A549 (cell line): ENCODE data around the gene ZNF576.

ENCODE experiments used
- BHLHE40 ChIP-seq: IDR thresholded peaks from 2 replicates; pipeline ENCODE4 v1.6.1; 2012; ENCODE audit warnings: low read depth, low read length, inconsistent platforms
- CBX8 ChIP-seq: fragments of 200-600 bp; sonication (generic); IDR thresholded peaks from 2 replicates; pipeline ENCODE4 v1.6.1; 2016
- EP300 ChIP-seq, 2 experiments: fragments of >200 bp; sonication (Bioruptor Twin); formaldehyde crosslinking; IDR thresholded peaks; 2 replicates in 1 of 2; 3 replicates in 1 of 2; pipeline ENCODE4 v1.6.1; 2016 to 2017
- ESRRA ChIP-seq: fragments of 150-350 bp; IDR thresholded peaks from 2 replicates; pipeline ENCODE4 v1.6.1; 2014; ENCODE audit warnings: mild to moderate bottlenecking, low read length, borderline replicate concordance
- FOSL2 ChIP-seq, 2 experiments: fragments of 450-650 bp in 1 of 2; fragments of >200 bp in 1 of 2; sonication (Bioruptor Twin) in 1 of 2; formaldehyde crosslinking; IDR thresholded peaks; 2 replicates each; pipeline versions ENCODE4 v1.5.0 to v1.6.1; 2016 to 2020; ENCODE audit warnings: mild to moderate bottlenecking in 1 of 2, moderate library complexity in 1 of 2
- HOXB5 ChIP-seq: fragments of 250-450 bp; sonication (Bioruptor Pico); IDR thresholded peaks from 2 replicates; pipeline ENCODE4 v1.5.0; 2020; ENCODE audit warnings: mild to moderate bottlenecking, moderate library complexity
- MAFK ChIP-seq: fragments of 450-650 bp; IDR thresholded peaks from 2 replicates; pipeline ENCODE4 v1.6.1; 2014; ENCODE audit not compliant: partially characterized antibody
- MAZ ChIP-seq: fragments of 150-350 bp; IDR thresholded peaks from 2 replicates; pipeline ENCODE4 v1.6.1; 2014; ENCODE audit warnings: antibody characterized with exemption, low read depth, low read length, borderline replicate concordance
- POLR2A ChIP-seq: IDR thresholded peaks from 2 replicates; pipeline ENCODE4 v1.6.1; 2012; ENCODE audit warnings: mild to moderate bottlenecking, low read length
- RAD21 ChIP-seq, 2 experiments: fragments of >200 bp in 1 of 2; sonication (Bioruptor Twin) in 1 of 2; formaldehyde crosslinking in 1 of 2; IDR thresholded peaks in 1 of 2; conservative IDR thresholded peaks in 1 of 2; 2 replicates in 1 of 2; 3 replicates in 1 of 2; pipeline ENCODE4 v1.6.1; 2012 to 2018; ENCODE audit warnings: inconsistent platforms in 1 of 2
- REST ChIP-seq: fragments of 200-600 bp; sonication (generic); IDR thresholded peaks from 2 replicates; pipeline ENCODE4 v1.6.1; 2016; ENCODE audit warnings: antibody characterized with exemption, mild to moderate bottlenecking, moderate library complexity
- TP53 ChIP-seq: fragments of 250-450 bp; sonication (Bioruptor Pico); IDR thresholded peaks from 2 replicates; pipeline ENCODE4 v1.5.0; 2021; ENCODE audit warnings: mild to moderate bottlenecking, moderate library complexity
- TF ChIP-seq, protein P1 (sequence below): fragments of >200 bp; sonication (Bioruptor Twin); formaldehyde crosslinking; IDR thresholded peaks from 3 replicates; pipeline ENCODE4 v1.5.1; 2016

- TF ChIP-seq POLR2A (no peak), FOSL2 (IDR thresholded peaks at IDR 0.05) (no peak), FOSL2 (CRISPR knock-in tag; IDR thresholded peaks at IDR 0.05) (no peak), EP300 (IDR thresholded peaks at IDR 0.05) (no peak), RAD21 (conservative IDR thresholded peaks at IDR 0.05 in 1 of 2, IDR thresholded peaks at IDR 0.05 in 1 of 2) (no peak), TP53 (no peak), ESRRA (0 out of 2 replicates have a peak, but pooled peaks have one; percentile 23), CBX8 (no peak), BHLHE40 (no peak), MAFK (peak; percentile 85), HOXB5 (CRISPR knock-in tag) (no peak), MAZ (no peak), REST (no peak)
- TF ChIP-seq, protein P1, sequence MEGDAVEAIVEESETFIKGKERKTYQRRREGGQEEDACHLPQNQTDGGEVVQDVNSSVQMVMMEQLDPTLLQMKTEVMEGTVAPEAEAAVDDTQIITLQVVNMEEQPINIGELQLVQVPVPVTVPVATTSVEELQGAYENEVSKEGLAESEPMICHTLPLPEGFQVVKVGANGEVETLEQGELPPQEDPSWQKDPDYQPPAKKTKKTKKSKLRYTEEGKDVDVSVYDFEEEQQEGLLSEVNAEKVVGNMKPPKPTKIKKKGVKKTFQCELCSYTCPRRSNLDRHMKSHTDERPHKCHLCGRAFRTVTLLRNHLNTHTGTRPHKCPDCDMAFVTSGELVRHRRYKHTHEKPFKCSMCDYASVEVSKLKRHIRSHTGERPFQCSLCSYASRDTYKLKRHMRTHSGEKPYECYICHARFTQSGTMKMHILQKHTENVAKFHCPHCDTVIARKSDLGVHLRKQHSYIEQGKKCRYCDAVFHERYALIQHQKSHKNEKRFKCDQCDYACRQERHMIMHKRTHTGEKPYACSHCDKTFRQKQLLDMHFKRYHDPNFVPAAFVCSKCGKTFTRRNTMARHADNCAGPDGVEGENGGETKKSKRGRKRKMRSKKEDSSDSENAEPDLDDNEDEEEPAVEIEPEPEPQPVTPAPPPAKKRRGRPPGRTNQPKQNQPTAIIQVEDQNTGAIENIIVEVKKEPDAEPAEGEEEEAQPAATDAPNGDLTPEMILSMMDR, result no peak
These were observed 38.6 kb downstream of the ZNF576 start for GRCh38 chr19:43634872-43635560.
